GM19240 (cell line): ENCODE data around the gene DIS3L2.
A peak's percentile ranks its signal among the peaks of the same experiment; 100 is the strongest.

Experiments used
- DNase-seq: peaks from one replicate; pipeline ENCODE4 v3.0.0; 2011; ENCODE audit warnings: low spot score; ENCODE audit not compliant: insufficient read length

DIS3L2 gene, protein sequence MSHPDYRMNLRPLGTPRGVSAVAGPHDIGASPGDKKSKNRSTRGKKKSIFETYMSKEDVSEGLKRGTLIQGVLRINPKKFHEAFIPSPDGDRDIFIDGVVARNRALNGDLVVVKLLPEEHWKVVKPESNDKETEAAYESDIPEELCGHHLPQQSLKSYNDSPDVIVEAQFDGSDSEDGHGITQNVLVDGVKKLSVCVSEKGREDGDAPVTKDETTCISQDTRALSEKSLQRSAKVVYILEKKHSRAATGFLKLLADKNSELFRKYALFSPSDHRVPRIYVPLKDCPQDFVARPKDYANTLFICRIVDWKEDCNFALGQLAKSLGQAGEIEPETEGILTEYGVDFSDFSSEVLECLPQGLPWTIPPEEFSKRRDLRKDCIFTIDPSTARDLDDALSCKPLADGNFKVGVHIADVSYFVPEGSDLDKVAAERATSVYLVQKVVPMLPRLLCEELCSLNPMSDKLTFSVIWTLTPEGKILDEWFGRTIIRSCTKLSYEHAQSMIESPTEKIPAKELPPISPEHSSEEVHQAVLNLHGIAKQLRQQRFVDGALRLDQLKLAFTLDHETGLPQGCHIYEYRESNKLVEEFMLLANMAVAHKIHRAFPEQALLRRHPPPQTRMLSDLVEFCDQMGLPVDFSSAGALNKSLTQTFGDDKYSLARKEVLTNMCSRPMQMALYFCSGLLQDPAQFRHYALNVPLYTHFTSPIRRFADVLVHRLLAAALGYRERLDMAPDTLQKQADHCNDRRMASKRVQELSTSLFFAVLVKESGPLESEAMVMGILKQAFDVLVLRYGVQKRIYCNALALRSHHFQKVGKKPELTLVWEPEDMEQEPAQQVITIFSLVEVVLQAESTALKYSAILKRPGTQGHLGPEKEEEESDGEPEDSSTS

DNA sequence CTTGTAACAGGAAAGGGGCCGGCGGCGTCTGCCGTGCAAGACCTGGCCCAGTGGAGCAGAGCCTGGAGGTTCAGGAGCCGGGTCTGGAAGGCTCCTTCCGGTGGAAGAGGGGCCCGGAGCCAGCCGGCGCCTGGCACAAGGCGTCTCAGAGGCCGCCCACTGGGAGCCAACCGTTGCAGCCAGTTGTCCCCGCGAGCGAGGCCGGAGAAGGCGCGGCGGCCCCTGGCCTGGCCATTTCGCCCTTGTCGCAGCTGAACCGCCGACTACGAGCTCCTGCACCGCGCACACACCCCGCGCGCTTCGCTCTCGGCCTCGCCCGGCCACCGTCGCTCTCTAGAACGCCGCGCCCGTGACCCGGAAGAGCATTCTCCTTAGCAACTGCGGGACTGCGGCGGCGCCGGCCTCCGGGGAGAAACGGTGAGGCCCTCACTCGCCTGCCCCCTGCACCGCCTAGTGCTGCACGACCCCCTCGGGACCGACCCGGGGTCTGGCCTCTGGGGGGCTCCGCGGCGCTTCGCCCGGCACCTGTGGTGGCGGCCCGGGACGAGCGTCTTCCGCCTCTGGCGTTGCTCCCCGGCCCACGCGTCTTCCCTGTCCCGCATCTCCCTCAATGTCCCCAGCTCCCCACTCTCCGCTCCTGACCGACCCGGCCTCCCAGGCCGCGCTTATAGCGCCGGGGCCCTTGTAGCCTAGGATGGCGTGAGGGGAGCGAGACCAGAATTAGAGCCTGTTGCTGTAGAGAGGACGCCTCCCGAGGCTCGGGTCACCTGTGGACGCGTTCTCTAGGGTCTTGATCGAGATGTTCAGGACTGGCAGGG, at the start of gene DIS3L2:
DIS3L2 (plus strand) TSS at position 365 of the 818 bp plus-strand sequence. CDS start 53,215 bp downstream, outside the sequence.
- DNase-seq = peak; percentile 67

DNA sequence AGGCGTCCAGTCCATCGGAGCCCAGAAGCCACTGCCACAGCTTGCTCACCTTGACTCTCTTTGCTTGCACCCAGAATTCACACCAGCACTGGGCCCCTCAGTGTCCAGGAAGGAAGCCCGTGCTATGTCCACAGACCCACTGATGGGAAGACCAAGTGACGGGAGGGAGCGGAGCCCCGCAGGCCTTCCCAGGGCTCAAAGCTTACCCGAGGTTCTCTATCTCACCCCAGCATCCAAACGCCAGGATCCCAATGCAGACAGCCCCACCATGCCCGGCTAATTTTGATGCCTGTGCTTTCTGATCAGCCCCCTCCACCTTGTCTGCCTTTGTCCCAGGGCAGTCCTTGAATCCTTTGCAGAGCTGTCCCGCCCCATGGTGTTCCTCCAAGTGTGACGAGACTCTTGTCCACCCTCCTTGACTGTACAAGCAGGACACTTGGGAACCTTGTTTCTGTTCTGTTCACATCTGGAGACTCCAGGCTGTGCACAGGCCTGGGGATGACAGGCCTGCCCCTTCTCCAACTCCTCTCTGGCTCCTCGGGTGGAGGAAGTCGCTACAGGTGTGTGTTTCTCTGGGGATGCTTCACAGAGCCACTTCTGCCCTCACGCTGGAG, 47.3 kb upstream of the DIS3L2 start:
- no peak for DNase-seq

DNA sequence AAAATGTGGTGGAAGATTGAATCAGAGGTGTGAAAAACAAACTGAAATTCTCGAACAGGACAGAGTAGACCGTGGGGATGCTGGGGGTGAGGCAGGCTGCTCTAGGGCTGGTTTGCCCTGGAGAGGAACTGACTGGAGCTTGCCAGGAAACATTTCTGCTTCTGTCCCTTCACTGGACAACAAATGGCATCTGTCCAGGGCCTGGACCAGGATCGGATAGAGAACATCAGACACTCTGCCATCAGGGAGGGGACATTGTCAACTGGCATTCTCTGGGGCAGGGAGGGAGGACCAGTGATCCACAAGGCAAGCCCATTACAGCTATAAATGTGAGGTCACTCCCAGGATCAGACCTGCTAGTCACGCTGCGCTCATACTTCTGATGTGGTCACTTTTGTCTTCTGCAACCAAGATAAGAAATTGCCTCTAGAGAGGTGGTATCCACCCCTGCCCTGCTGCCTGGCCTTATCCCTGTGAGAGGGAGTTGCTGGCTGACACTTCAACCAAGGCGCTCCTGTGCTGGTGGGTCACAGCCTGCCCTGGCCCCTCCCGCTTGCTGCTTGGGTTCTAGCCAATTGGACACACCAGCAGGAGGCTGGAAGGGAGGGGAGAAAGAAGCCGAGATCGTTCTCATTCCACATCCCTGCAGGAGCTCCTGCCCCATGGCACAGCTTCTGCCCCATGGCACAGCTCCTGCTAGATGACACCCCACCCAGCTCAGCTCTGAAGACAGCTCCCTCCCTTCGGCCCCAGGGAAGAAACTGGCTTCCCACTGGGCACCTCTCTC, 44.0 kb upstream of the DIS3L2 start:
- DNase-seq = no peak

DNA sequence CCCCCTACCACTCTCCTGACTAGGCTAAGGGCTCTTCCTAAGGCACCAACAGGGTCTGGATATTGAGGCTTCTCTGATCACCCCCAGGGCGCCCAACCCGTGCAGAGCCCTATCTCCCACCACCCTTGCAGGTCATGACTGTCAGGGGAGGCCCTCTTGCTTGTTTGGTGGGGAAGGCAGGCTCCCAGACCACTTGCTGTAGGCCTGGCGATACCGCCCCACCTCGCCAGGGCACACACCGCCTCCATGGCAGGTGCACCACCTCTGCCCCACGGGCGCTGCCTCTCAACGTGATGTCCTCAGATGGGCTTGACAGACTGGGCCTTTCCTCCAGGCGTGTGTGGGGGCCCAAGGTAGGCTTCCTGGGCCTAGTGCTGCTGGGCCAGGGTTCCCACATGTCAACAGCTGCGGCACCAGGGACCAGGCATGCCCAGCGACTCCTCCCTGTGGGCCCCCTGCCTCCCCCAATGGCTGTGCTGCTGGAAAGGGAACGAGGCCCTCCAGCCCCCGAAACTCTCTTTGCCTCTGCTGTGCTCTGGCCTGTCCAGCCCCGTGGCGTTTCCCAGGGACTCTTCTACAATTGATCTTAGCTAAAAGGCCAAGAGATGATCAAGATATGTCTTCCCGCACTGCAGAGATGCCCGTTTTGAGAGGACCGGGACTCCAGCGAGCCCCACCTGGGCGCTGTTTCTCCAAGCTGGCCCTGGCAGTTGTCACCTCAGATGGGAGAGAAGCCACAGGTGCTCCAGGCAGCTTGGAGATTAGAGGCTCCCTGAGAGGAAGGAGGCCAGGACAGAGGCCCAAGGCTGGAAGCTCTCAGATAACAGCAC, 42.8 kb upstream of the DIS3L2 start:
- DNase-seq = no peak

DNA sequence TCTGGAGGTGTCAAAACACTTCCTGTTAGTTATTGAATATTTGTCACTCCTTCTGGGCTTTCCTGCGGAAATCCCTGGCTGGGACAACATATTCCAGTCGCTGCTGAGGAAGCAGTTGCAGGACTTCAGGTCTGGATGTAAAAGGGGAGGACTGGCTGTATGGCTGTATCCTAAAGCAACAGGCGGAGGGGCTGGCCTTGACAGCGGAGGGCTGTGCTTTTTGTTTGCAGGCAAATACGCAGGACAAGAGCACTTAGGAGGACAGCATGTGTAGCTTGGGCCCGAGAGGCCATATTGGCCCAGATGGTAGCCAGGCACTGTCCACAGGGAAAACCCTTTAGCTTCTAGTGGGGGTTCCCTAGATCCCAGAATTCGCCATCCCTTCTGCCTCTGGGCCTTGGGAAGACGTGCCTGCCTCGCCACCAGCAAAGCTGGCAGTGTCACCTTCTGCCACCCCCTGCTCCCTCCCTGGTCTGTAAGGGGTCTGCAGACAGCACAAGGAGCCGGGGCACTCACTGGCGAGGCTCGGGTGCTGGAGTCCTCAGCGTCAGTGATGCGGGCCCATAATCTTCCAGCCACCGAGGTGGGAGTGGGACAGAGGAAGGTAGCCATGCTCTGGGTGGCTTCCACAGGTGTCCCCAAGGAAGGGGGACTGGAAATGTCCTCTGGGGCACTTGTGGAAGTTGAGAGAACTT, 42.0 kb upstream of the DIS3L2 start:
- no peak for DNase-seq

DNA sequence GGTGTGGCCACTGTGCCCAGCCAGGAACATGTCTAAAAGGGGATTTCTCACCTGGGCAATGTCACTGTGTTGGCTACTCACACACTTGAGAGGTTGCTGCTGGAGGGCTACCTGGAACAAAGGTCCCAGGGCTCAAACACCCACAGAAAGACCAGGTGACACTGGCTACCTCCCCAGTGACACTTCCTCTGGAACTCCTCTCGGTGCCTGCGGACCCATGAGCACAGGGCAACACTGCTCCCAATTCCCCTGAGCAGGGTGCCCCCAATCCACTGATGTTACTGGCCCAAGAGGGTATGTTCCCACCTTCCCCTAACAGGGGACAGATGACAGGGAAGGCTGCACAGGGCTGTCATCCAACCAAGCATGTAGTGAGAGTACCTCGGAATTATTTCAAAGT, 41.1 kb upstream of the DIS3L2 start:
- DNase-seq = no peak

DNA sequence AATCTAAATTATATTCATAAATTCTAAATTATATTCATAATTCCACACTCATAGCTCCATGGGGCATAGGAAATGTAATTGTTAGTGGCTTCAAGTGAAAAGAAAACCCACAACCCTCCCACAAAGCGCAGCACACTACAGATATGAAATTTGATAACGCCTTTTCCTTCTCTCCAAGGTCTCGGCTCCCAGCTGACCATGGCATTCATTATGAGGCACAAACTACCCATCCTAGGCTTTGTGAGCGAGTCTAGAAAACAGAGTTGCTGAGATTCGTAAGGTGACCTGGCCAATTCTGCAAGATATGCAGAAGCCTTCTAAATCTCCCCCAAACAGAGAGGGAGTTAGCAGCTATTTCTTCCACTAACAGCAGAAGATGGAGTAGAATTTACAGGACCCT, 40.7 kb upstream of the DIS3L2 start:
- no peak for DNase-seq

DNA sequence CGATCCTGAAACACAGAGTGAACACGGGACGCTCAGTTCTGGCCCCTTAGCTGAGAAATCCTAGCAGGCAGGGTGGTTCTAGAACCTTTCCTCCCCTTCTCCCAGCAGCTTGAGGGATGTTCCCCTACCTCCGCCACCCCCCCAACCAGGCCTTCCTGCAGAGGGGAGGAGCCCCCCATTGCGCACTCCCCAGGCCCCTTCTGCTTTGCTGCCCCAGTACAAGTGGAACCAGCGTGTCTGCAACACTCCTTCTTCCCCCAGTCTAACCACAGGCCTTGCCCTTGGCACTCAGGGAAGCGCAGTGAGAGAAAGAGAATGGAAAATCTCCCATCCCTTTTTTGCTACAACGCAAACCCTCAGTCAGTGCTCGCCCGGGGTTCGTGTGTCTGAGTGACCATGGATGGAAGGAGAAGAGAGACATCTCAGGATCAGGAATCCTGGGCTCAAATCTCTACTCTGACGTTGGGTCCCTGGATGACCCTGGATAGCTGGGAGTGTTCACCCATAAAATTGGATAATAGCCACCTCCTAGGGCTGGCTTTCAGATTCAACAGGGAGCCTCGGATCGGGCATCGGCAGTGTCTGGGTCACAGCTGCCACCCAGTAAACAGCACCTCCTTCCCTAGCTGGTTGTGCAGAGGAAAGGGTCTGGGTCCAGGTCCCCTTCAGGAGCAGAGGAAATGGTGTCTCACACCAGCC, 39.1 kb upstream of the DIS3L2 start:
- no peak for DNase-seq

DNA sequence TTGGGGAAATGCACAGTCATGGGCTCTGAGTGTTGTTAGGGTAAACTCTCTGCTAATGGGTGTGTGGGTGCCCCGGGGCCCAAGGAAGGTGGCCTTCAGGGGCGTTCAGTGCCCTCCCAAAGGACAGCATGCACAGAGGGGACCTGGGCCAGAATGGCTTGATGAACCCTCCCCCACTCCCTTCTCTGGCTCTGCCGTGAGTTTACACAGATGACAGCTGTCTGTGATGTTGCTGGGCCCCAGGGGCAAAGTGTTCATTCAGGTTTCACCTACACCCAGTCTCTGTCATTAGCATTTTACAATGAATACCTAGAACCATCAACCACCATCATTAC, 38.5 kb upstream of the DIS3L2 start:
- no peak for DNase-seq

DNA sequence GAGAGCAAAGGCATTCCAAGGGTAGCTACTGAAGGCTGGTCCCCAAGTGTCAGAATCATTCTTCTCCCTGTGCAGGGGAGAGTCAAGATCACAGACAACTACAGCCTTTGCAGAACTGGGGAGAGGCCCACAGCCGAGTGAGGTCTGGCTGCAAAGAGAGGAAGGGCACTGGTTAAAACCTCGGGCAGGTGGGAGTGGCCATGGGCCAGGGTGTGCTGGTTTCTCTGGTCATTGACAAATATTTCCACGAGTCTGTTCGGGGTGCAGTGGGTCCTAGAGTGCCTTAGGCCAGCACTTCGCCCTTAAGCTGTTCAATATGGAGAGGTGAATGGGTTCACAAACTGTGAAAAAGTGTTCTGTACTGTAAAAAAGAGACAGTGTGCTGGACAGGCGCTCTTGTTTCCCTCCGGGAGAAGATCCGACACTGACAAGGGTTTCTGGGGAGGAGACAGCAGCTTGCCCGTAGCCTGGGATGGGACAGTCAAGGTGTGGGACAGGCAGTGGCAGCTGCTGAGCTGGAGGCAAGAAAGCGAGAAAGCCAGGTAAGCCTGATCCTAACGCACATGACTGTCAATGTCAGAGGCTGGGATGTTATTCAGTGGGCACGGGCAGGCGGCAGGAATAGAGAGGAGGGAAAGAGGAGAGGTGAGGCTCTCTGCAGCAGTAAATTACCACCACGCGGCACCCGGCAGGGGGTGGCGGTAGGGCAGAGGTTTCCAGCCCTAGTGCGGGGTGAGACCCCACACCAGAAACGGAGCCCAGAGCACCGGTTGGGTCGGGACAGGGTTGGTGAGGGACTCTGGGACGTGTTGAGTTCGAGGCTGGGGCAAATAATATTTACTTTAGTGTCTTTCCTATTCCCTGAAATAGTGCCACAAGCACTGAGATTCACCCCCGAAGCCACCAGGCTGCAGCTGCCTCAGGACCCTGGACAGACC, 37.3 kb upstream of the DIS3L2 start:
- DNase-seq = no peak

DNA sequence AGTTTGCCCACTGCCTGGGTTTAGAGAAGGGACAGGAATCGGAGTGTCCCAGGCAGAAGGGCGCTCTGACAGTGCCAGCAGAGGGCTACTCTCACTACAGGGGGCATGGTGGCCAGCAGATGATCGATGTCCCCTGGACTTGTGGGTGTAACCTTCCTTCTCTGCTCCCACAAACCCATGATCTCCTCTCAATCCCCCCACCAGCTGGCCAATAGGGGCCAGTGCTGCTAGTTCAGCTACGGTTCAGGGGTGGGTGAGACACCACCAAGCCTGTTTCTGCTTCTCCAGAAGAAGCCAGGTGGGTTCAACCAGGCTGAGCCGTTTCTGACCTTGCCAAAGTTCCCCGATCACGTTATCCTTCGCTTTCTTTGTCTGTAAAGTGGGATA, 36.6 kb upstream of the DIS3L2 start:
- no peak for DNase-seq

DNA sequence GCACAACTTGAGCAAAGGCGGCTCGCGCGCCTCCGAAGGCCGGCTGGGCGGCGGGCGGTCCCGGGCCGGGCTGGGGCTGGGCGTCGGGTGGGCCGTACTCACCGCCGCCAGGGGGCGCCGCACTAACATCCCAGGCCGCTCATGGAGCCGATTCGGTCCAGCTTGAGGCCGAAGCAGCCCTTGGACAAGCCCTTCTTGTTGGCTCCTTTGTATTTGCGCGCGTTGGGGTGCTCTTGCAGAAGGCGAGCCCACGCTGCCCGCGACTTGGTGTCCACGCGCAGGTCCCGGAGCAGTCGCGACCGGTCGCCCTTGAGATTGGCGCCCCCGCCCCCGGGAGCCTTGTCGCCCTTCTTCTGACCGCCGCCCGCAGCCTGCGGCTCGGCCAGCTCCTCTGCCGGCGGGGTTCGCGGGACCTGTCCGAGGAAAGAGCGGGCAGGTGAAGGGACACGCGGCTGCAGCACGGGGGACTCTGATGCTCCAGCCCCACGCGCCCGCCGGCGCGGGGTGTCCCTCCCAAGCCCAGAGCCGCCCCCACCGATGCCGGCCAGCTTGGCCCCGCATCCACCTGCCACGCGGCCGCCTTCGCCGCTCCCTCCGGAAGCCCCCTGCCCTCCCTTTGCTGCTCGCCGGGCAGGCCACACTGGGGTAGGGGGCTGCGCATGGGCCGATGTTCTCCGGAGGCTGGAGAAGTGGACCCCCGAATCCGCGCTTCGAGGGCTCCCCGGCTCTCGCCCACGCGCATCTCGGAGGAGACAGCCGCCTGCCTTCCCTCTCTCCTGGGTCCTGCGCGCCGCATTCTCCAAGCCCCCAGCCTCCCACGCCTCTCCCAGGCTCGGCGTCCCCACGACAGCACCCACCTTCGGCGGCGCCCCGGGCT, 36.0 kb upstream of the DIS3L2 start:
- DNase-seq = peak; percentile 78

DNA sequence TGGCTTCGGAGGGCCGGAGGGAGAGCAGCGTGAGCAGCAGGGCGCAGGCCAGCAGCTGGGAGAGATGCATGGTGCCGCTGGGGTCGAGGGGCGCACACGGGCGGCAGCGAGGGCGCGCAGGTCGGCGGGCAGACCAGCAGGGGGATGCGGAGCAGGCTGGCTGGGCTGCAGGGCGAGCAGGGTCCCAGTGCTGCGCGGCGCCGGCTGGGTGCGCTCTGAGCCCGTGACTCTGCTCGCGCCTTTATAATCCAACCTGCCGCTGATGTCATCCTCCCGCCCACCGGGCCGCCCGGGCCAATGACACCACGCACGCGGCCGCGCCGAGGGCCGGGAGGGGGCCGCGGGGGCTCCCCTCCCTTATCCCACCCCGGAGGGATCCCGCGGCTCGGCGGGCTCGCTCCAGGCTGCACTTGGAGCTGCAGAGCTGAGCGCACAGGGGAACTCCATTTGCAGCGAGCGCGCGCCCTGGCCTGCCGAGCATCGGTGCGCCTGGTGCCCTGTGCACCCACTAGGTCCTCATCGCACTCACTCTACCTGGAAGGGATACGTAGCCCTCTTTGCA, 35.3 kb upstream of the DIS3L2 start, which contains the start of gene NPPC:
NPPC (minus strand) TSS at position 217 of the 562 bp plus-strand sequence; CDS start at position 70, 147 bp downstream.
- no peak for DNase-seq

DNA sequence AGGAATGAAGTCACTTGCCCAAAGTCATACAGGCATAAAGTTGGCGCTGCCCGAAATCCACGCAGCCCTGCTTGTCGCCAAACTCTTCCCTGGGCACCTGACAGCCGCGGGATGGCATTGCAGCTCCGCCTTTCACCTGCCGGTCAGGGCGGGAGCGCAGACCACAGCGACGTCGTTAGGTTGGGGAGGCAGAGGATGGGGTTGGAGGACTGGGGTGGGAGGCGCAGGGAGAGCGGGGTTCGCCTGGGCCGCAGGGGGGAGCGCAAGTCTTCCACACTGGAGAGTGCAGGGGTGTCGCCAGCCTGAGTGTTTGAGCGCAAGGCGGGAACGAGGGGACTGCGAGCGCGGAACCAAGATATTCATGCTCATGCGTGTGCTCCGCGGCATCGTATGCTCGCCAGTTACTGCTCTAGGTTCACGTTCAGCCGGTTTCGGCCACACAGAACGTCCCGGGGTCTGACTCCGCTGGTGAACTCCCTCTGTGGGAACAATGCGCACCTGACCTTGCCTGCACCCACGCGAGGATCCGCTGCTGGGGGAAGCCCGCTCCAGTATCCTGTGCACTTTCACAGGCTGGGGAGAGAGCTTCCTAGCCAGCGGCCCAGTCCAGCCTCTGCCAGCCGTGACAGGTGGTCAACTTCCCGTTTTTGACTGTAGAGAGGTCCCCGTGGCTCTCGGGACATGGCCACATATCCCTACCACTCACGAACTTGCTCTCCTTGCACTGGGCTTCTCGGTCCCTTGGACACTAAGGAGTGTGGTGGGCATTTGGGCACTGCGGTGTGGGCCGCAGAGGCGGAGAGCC, 34.5 kb upstream of the DIS3L2 start:
- no peak for DNase-seq

DNA sequence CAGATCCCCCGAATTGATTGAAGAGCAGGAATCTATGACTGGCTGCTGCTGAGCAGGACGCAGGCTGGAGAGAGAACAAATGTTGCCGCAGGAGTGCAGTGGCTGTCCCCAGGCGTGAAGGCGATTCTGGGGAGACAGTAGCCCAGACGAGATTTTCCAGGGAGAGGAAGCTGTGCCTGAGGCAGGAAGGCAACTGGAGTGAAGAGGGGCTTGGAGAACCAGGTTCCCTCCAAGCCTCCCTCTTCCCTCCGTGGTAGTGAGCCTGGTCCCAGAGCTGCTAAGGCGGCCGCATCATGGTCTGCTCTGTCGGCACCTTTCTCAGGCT, 34.0 kb upstream of the DIS3L2 start:
- DNase-seq = no peak
